Measurements from ENCODE around the gene PRORP.

- TF ChIP-seq POLR2AphosphoS5 (IDR thresholded peaks at IDR 0.05; ENCODE audit: insufficient read depth, low read depth, low read length): no peak
- TF ChIP-seq EZH2 (IDR thresholded peaks at IDR 0.05; ENCODE audit: borderline replicate concordance, low read depth, low read length, severe bottlenecking): no peak
- TF ChIP-seq, protein P1, sequence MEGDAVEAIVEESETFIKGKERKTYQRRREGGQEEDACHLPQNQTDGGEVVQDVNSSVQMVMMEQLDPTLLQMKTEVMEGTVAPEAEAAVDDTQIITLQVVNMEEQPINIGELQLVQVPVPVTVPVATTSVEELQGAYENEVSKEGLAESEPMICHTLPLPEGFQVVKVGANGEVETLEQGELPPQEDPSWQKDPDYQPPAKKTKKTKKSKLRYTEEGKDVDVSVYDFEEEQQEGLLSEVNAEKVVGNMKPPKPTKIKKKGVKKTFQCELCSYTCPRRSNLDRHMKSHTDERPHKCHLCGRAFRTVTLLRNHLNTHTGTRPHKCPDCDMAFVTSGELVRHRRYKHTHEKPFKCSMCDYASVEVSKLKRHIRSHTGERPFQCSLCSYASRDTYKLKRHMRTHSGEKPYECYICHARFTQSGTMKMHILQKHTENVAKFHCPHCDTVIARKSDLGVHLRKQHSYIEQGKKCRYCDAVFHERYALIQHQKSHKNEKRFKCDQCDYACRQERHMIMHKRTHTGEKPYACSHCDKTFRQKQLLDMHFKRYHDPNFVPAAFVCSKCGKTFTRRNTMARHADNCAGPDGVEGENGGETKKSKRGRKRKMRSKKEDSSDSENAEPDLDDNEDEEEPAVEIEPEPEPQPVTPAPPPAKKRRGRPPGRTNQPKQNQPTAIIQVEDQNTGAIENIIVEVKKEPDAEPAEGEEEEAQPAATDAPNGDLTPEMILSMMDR (IDR thresholded peaks at IDR 0.05; ENCODE audit: extremely low read depth in 1 of 2, insufficient read depth in 1 of 2, low read depth in 1 of 2, low read length in 2 of 2): no peak
These were observed 5.2 kb upstream of the PRORP start for GRCh38 chr14:35117112-35117511.
